ENCODE data around the gene GALNT10. TPM values are rescaled to one million over a fixed set of nuclear protein-coding genes. Genes with fewer than 3 reads are reported as not detected.

Gene GALNT10
- total and polyA plus RNA-seq, 2 of the 8 experiments (the other 6 are each of a cell fraction or from before 2014, with no cell fraction given) = 4.6 to 15.5 TPM

DNA sequence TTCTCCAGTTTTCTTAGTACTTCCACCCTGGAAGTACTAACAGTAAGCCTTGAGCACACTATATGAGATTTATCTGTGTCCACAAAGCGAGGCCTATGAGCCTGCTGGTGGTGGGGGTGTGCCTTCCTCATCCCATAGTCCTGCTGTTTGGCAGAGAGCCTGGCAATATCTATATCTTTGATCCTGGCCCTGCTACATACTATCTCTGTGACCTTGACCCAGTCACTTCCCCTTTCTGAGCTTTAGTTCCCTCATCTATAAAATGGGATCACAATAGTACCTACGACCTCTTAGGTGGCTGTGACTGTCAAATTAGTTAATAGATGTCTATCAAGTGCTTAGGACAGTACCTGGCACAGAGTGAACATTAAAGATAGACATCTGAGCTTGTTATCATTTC lies 140.7 kb downstream of the GALNT10 start:
- no peak overlapping the region for H4K5ac ChIP-seq (ENCODE audit: insufficient read length, low read depth, low read length)
- ChIA-PET POLR2A (ENCODE audit: partially characterized antibody) (no interaction called here), CTCF (ENCODE audit: partially characterized antibody) (interaction anchor here (0.7 to 2.1 kb wide), 4 partner anchors 42 to 258 kb away, joined by 3 to 5 read pairs (median 4); no protein-coding TSS in a partner anchor)
- H3K27me3 ChIP-seq (replicated peaks in 1 of 4; ENCODE audit: control insufficient read depth in 3 of 4, extremely low read depth in 1 of 4, insufficient read depth in 3 of 4, low read length in 3 of 4) = no peaks in the 10 kb centered on the region
- no peak overlapping the region for H4K91ac ChIP-seq (replicated peaks; ENCODE audit: insufficient read length, low read length)
- H4K8ac ChIP-seq (ENCODE audit: extremely low read depth, insufficient read depth, low read length) = no peak overlapping the region
- H3K23ac ChIP-seq (ENCODE audit: insufficient read length) = no peak overlapping the region
- no peaks in the 10 kb centered on the region for H3K9me3 ChIP-seq (ENCODE audit: insufficient read depth in 2 of 2, low read depth in 1 of 2, low read length in 1 of 2)
- H3K56ac ChIP-seq (replicated peaks; ENCODE audit: insufficient read length, low read depth, low read length) = no peak overlapping the region
- H2AK5ac ChIP-seq (ENCODE audit: low read depth, low read length) = no peak overlapping the region
- H3K4me2 ChIP-seq (ENCODE audit: insufficient read depth in 1 of 2, low read depth in 2 of 2, low read length in 2 of 2) = no peak overlapping the region
- no peak overlapping the region for H3K4me3 ChIP-seq (ENCODE audit: extremely low read depth in 1 of 4, insufficient read depth in 2 of 4, low read depth in 3 of 4, low read length in 4 of 4)
- FAIRE-seq (no peak), DNase-seq (ENCODE audit: low read depth in 1 of 2, low spot score in 2 of 2) (no peak)
- no peak overlapping the region for H2BK5ac ChIP-seq (ENCODE audit: low read depth, low read length)
- no peak overlapping the region for H2BK20ac ChIP-seq (ENCODE audit: low read length)
- no peaks in the 10 kb centered on the region for H3K79me1 ChIP-seq (ENCODE audit: low read depth, low read length)
- H3K27ac ChIP-seq (ENCODE audit: low read depth, low read length) = no peak overlapping the region
- 84% methylated on average over 2 of the region's 2 CpGs; no CpG with 5 or more reads in 1 of the 2 experiments for WGBS, 2 experiments (ENCODE audit: extremely low coverage in 1 of 2, insufficient coverage in 1 of 2, insufficient read length in 1 of 2, insufficient replicate concordance in 2 of 2, low coverage in 1 of 2, low lambda C conversion rate in 2 of 2, missing lambda C conversion rate in 1 of 2)
- H2BK120ac ChIP-seq (replicated peaks; ENCODE audit: low read depth, low read length) = no peak overlapping the region
- H3K9ac ChIP-seq (replicated peaks in 1 of 4; ENCODE audit: extremely low read depth in 1 of 4, low read depth in 3 of 4, low read length in 3 of 4) = no peak overlapping the region
- no peak overlapping the region for H2BK12ac ChIP-seq (ENCODE audit: low read depth, low read length)
- H4K20me1 ChIP-seq (replicated peaks in 1 of 2; ENCODE audit: control insufficient read depth in 1 of 2, insufficient read depth in 2 of 2, low read length in 2 of 2) = peaks cover 0 to 1% of the 10 kb centered on the region in 2 experiments
- no peak overlapping the region for H2BK15ac ChIP-seq (ENCODE audit: low read length)
- H3K18ac ChIP-seq (ENCODE audit: extremely low read depth, low read length) = no peak overlapping the region
- H2AFZ ChIP-seq (ENCODE audit: low read length) = no peak overlapping the region
- no peaks in the 10 kb centered on the region for H3K4me1 ChIP-seq (replicated peaks in 1 of 4; ENCODE audit: control insufficient read depth in 3 of 4, insufficient read depth in 4 of 4, low read length in 3 of 4)
- H3K14ac ChIP-seq (ENCODE audit: insufficient read length) = no peak overlapping the region
- no peak overlapping the region for H3K4ac ChIP-seq (replicated peaks; ENCODE audit: insufficient read length, low read depth, low read length)
- no peaks in the 10 kb centered on the region for H3K23me2 ChIP-seq (ENCODE audit: low read depth, low read length)
- H3K79me2 ChIP-seq (ENCODE audit: control insufficient read depth in 1 of 2, insufficient read depth in 2 of 2, low read length in 2 of 2) = no peaks in the 10 kb centered on the region
- no peaks in the 10 kb centered on the region for H3K36me3 ChIP-seq (ENCODE audit: control insufficient read depth in 2 of 4, insufficient read depth in 4 of 4, low read length in 3 of 4)
- TF ChIP-seq SIX5 (IDR thresholded peaks at IDR 0.05; ENCODE audit: low read depth, low read length) (no peak), YY1 (IDR thresholded peaks at IDR 0.05; ENCODE audit: low read depth, low read length) (no peak), POLR2A (IDR thresholded peaks at IDR 0.05; ENCODE audit: control extremely low read depth in 1 of 2, low read depth in 2 of 2, low read length in 2 of 2) (no peak), ZNF274 (IDR thresholded peaks at IDR 0.05; ENCODE audit: borderline replicate concordance, extremely low read depth, low read length) (no peak), BACH1 (IDR thresholded peaks at IDR 0.05; ENCODE audit: low read length) (no peak), SUZ12 (IDR thresholded peaks at IDR 0.05; ENCODE audit: low read length) (no peak), KDM4A (IDR thresholded peaks at IDR 0.05; ENCODE audit: low read depth, low read length, severe bottlenecking) (no peak), BRCA1 (IDR thresholded peaks at IDR 0.05; ENCODE audit: low read depth, low read length) (no peak), TEAD4 (IDR thresholded peaks at IDR 0.05; ENCODE audit: low read depth, low read length) (no peak), JUND (IDR thresholded peaks at IDR 0.05; ENCODE audit: low read length) (no peak), RAD21 (IDR thresholded peaks at IDR 0.05 in 1 of 2, conservative IDR thresholded peaks at IDR 0.05 in 1 of 2; ENCODE audit: low read depth in 2 of 2, low read length in 2 of 2) (no peak), CBX8 (IDR thresholded peaks at IDR 0.05; ENCODE audit: borderline replicate concordance, low read depth, low read length) (no peak), CREB1 (IDR thresholded peaks at IDR 0.05) (no peak), NRF1 (IDR thresholded peaks at IDR 0.05; ENCODE audit: low read depth, low read length) (no peak), RFX5 (IDR thresholded peaks at IDR 0.05; ENCODE audit: borderline replicate concordance, low read depth, low read length) (no peak)
- TF ChIP-seq, protein P1, sequence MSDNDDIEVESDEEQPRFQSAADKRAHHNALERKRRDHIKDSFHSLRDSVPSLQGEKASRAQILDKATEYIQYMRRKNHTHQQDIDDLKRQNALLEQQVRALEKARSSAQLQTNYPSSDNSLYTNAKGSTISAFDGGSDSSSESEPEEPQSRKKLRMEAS (IDR thresholded peaks at IDR 0.05) = no peak
